ENCODE results near the gene VASP.

- no peak for TF ChIP-seq POLR2A (IDR thresholded peaks at IDR 0.05)
- TF ChIP-seq, protein P1, sequence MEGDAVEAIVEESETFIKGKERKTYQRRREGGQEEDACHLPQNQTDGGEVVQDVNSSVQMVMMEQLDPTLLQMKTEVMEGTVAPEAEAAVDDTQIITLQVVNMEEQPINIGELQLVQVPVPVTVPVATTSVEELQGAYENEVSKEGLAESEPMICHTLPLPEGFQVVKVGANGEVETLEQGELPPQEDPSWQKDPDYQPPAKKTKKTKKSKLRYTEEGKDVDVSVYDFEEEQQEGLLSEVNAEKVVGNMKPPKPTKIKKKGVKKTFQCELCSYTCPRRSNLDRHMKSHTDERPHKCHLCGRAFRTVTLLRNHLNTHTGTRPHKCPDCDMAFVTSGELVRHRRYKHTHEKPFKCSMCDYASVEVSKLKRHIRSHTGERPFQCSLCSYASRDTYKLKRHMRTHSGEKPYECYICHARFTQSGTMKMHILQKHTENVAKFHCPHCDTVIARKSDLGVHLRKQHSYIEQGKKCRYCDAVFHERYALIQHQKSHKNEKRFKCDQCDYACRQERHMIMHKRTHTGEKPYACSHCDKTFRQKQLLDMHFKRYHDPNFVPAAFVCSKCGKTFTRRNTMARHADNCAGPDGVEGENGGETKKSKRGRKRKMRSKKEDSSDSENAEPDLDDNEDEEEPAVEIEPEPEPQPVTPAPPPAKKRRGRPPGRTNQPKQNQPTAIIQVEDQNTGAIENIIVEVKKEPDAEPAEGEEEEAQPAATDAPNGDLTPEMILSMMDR (IDR thresholded peaks at IDR 0.05) = no peak
Observed at GRCh38 chr19:45502111-45502510, 5.2 kb upstream of the VASP start.
